GM12872 (cell line): ENCODE results near the gene GIGYF2.

Experiments used
- CTCF ChIP-seq: IDR thresholded peaks from 3 replicates; pipeline ENCODE4 v1.5.1; 2011; ENCODE audit warnings: low read depth, mild to moderate bottlenecking, low read length, moderate library complexity; ENCODE audit not compliant: insufficient read depth

Gene GIGYF2

GRCh38 chr2:232884001-232884421 is 186.9 kb downstream of the GIGYF2 start:
- no peak for TF ChIP-seq CTCF

- TF ChIP-seq CTCF = no peak
Observed at GRCh38 chr2:232884549-232885263, 187.6 kb downstream of the GIGYF2 start.

- no peak for TF ChIP-seq CTCF
Observed at GRCh38 chr2:232885264-232885961, 188.3 kb downstream of the GIGYF2 start.

GRCh38 chr2:232886176-232886575 is 189.0 kb downstream of the GIGYF2 start:
- no peak for TF ChIP-seq CTCF

- no peak for TF ChIP-seq CTCF
Observed at GRCh38 chr2:232886632-232887031, 189.5 kb downstream of the GIGYF2 start.

- TF ChIP-seq CTCF = no peak
Observed at GRCh38 chr2:232887171-232887850, 190.2 kb downstream of the GIGYF2 start.

GRCh38 chr2:232888099-232888836 is 191.1 kb downstream of the GIGYF2 start:
- TF ChIP-seq CTCF = no peak
